ENCODE results near the gene CCNDBP1.
"Not testable (repeated sequence)": the region's sequence is repeated elsewhere in the genome, so short reads cannot be mapped to it uniquely, and the experiment has no call there.

GRCh38 chr15:43177147-43177546, 8.1 kb upstream of the CCNDBP1 start:
- not testable (repeated sequence) for TF ChIP-seq EZH2 (IDR thresholded peaks at IDR 0.05; ENCODE audit: insufficient read depth, poor library complexity, severe bottlenecking); EZH2phosphoT487 (IDR thresholded peaks at IDR 0.05; ENCODE audit: insufficient read depth, low read depth)
